Mammary epithelial cell (primary cell): ENCODE results near the gene FXYD6.

ENCODE experiments used
- EZH2 ChIP-seq: IDR thresholded peaks from 2 replicates; pipeline ENCODE4 v1.6.1; 2012; ENCODE audit warnings: low read length, inconsistent platforms, borderline replicate concordance
- TF ChIP-seq, protein P1 (sequence below), 2 donors: IDR thresholded peaks in 1 of 2; conservative IDR thresholded peaks in 1 of 2; 2 replicates each; pipeline ENCODE4 v1.5.1; 2011 to 2012; ENCODE audit warnings: inconsistent platforms in 2 of 2, low read length in 2 of 2, mild to moderate bottlenecking in 2 of 2, control low read depth in 1 of 2, low read depth in 1 of 2; ENCODE audit not compliant: insufficient read depth in 1 of 2; ENCODE audit errors: extremely low read depth in 1 of 2

- TF ChIP-seq, protein P1, sequence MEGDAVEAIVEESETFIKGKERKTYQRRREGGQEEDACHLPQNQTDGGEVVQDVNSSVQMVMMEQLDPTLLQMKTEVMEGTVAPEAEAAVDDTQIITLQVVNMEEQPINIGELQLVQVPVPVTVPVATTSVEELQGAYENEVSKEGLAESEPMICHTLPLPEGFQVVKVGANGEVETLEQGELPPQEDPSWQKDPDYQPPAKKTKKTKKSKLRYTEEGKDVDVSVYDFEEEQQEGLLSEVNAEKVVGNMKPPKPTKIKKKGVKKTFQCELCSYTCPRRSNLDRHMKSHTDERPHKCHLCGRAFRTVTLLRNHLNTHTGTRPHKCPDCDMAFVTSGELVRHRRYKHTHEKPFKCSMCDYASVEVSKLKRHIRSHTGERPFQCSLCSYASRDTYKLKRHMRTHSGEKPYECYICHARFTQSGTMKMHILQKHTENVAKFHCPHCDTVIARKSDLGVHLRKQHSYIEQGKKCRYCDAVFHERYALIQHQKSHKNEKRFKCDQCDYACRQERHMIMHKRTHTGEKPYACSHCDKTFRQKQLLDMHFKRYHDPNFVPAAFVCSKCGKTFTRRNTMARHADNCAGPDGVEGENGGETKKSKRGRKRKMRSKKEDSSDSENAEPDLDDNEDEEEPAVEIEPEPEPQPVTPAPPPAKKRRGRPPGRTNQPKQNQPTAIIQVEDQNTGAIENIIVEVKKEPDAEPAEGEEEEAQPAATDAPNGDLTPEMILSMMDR (conservative IDR thresholded peaks at IDR 0.05 in 1 of 2, IDR thresholded peaks at IDR 0.05 in 1 of 2; ENCODE audit: extremely low read depth in 1 of 2, insufficient read depth in 1 of 2, low read depth in 1 of 2, low read length in 2 of 2): no peak
- TF ChIP-seq EZH2: no peak
These were observed 45.4 kb upstream of the FXYD6 start for GRCh38 chr11:117921893-117922292.
